T-cell (primary cell): ENCODE results near the gene ADAM23. TPM values are rescaled to one million over a fixed set of nuclear protein-coding genes. Genes with fewer than 3 reads are reported as not detected.
A peak's percentile ranks its signal among the peaks of the same experiment; 100 is the strongest.

Experiments used
- ATAC-seq, 4 experiments: fragments of 200-7000 bp in 3 of 4; fragments of 150-1000 bp in 1 of 4; cut with Tn5 transposase; replicated peaks in 1 of 4; 1 replicate in 3 of 4; 2 replicates in 1 of 4; pipeline ENCODE4 v1.10.0; 2021; ENCODE audit warnings: moderate library complexity in 3 of 4, mild to moderate bottlenecking in 2 of 4, moderate number of reproducible peaks in 1 of 4
- CTCF ChIA-PET, 2 donors: fragments of 300-600 bp; sonication (Branson Sonifier 250); formaldehyde crosslinking; loops; one replicate each; lab custom pipeline; 2022; ENCODE audit warnings: antibody characterized with exemption in 2 of 2; lab: Charles Lee
- POLR2A ChIA-PET, 2 donors: fragments of 300-600 bp; sonication (Branson Sonifier 250); formaldehyde crosslinking; loops; one replicate each; lab custom pipeline; 2022; ENCODE audit warnings: antibody characterized with exemption in 2 of 2; lab: Charles Lee
- DNase-seq, 35 experiments: peaks; one replicate each; pipeline versions ENCODE4 v3.0.0 to v3.0.0-alpha.2; 2013 to 2023
- H3K27ac ChIP-seq: one replicate; pipeline ENCODE4 v1.5.1; 2013; ENCODE audit warnings: low read length
- H3K27me3 ChIP-seq, 2 experiments: replicated peaks in 1 of 2; 1 replicate in 1 of 2; 2 replicates in 1 of 2; pipeline versions ENCODE4 v1.6.1 to v1.7.0; 2013; ENCODE audit warnings: low read length in 1 of 2, mixed read lengths in 1 of 2; ENCODE audit not compliant: control insufficient read depth in 2 of 2, insufficient read depth in 2 of 2; ENCODE audit errors: extremely low read depth in 1 of 2
- H3K36me3 ChIP-seq, 2 donors: 1 replicate in 1 of 2; 2 replicates in 1 of 2; pipeline versions ENCODE4 v1.6.1 to v1.7.0; 2013; ENCODE audit warnings: low read length in 1 of 2; ENCODE audit not compliant: control insufficient read depth in 2 of 2, insufficient read depth in 1 of 2; ENCODE audit errors: extremely low read depth in 1 of 2
- H3K4me1 ChIP-seq, 2 experiments: 1 replicate in 1 of 2; 2 replicates in 1 of 2; pipeline versions ENCODE4 v1.6.1 to v1.7.0; 2013; ENCODE audit warnings: low read length in 2 of 2, mixed read lengths in 1 of 2; ENCODE audit not compliant: insufficient read depth in 2 of 2, control insufficient read depth in 1 of 2; ENCODE audit errors: extremely low read depth in 1 of 2
- H3K4me3 ChIP-seq, 2 donors: 1 replicate in 1 of 2; 2 replicates in 1 of 2; pipeline versions ENCODE4 v1.5.1 to v1.7.0; 2013; ENCODE audit warnings: mild to moderate bottlenecking in 2 of 2, low read length in 1 of 2, moderate library complexity in 1 of 2; ENCODE audit not compliant: control insufficient read depth in 1 of 2; ENCODE audit errors: extremely low read depth in 1 of 2
- H3K9me3 ChIP-seq: 2 replicates; pipeline ENCODE4 v1.7.0; 2013
- H3K27ac Mint-ChIP-seq, 2 donors: one replicate each; pipeline ENCODE4 v1.8.0; 2020 to 2021; ENCODE audit warnings: mild to moderate bottlenecking in 2 of 2, mixed read lengths in 2 of 2
- H3K27me3 Mint-ChIP-seq, 2 donors: one replicate each; pipeline ENCODE4 v1.8.0; 2021 to 2022; ENCODE audit warnings: mixed read lengths in 2 of 2
- H3K36me3 Mint-ChIP-seq: one replicate; pipeline ENCODE4 v1.8.0; 2021; ENCODE audit warnings: mixed read lengths
- H3K4me1 Mint-ChIP-seq, 3 donors: one replicate each; pipeline ENCODE4 v1.8.0; 2020 to 2022; ENCODE audit warnings: mixed read lengths in 3 of 3, mild to moderate bottlenecking in 1 of 3
- H3K4me3 Mint-ChIP-seq, 3 donors: one replicate each; pipeline ENCODE4 v1.8.0; 2020 to 2022; ENCODE audit warnings: mild to moderate bottlenecking in 3 of 3, mixed read lengths in 3 of 3, moderate library complexity in 3 of 3
- H3K9me3 Mint-ChIP-seq, 3 donors: one replicate each; pipeline ENCODE4 v1.8.0; 2020 to 2022; ENCODE audit warnings: mixed read lengths in 3 of 3
- WGBS: methylation state at CpG from one replicate; pipeline ENCODE4 v1.1.5; 2013; ENCODE audit warnings: missing lambda C conversion rate; ENCODE audit not compliant: insufficient coverage; 5-methylcytosine and 5-hydroxymethylcytosine counted together
- total RNA-seq, 35 experiments: library from RNA in 6 of 35; stranded (reverse) in 6 of 35; fragments of 120-200 nt in 1 of 35; gene quantifications; one replicate each; pipeline versions ENCODE4 v1.2.1 to v1.2.4 and lab custom pipeline; 2013 to 2026

The ADAM23 gene
- total RNA-seq, 5 donors from 2014 or later (not counting 1 experiment from before 2014, with no cell fraction given), result 0.95 to 14.2 (median 9.3) TPM

- WGBS, result no CpG with 5 or more reads among the region's 1 CpG
- no peak overlapping the region for H3K27ac Mint-ChIP-seq
- H3K4me1 Mint-ChIP-seq, result no peaks in the 10 kb centered on the region
- H3K36me3 Mint-ChIP-seq, result no peaks in the 10 kb centered on the region
- H3K4me3 ChIP-seq, result no peak overlapping the region
- ChIA-PET POLR2A (no interaction called here), CTCF (interaction anchor here in 1 of 2 donors (0.6 kb wide), 1 partner anchor 99 kb away, joined by 3 read pairs; no protein-coding TSS in a partner anchor)
- no peaks in the 10 kb centered on the region for H3K27me3 ChIP-seq
- DNase-seq, result no peak
- no peak overlapping the region for H3K4me3 Mint-ChIP-seq
- H3K9me3 ChIP-seq, result no peaks in the 10 kb centered on the region
- no peak overlapping the region for H3K27ac ChIP-seq
- H3K36me3 ChIP-seq, result no peaks in the 10 kb centered on the region
- peaks cover 0 to 12% (median 3%) of the 10 kb centered on the region in 3 donors for H3K9me3 Mint-ChIP-seq
- peaks cover 6 to 7% of the 10 kb centered on the region in 2 donors for H3K27me3 Mint-ChIP-seq
- no peaks in the 10 kb centered on the region for H3K4me1 ChIP-seq
- no peak for ATAC-seq
These were observed 50.7 kb downstream of the ADAM23 start for GRCh38 chr2:206494061-206494460.

- Mint-ChIP-seq H3K27me3 (peaks cover 0 to 6% of the 10 kb centered on the region in 2 donors), H3K4me3 (no peak overlapping the region), H3K36me3 (no peaks in the 10 kb centered on the region), H3K9me3 (no peaks in the 10 kb centered on the region), H3K27ac (no peak overlapping the region), H3K4me1 (peaks cover 0 to 3% (median 0%) of the 10 kb centered on the region in 3 donors)
- ChIA-PET POLR2A (no interaction called here), CTCF (no interaction called here)
- H3K9me3 ChIP-seq, result no peaks in the 10 kb centered on the region
- peak in 1 of 35 experiments; percentile 2 for DNase-seq
- no peak overlapping the region for H3K4me3 ChIP-seq
- peaks cover 0 to 3% of the 10 kb centered on the region in 2 experiments for H3K4me1 ChIP-seq
- WGBS, result no CpG with 5 or more reads among the region's 4 CpGs
- no peaks in the 10 kb centered on the region for H3K36me3 ChIP-seq
- ATAC-seq, result no peak
- H3K27ac ChIP-seq, result no peak overlapping the region
- H3K27me3 ChIP-seq, result no peaks in the 10 kb centered on the region
These were observed 59.4 kb downstream of the ADAM23 start for GRCh38 chr2:206502729-206503128.

- H3K4me3 ChIP-seq, result no peak overlapping the region
- no peak for ATAC-seq
- no peaks in the 10 kb centered on the region for H3K9me3 ChIP-seq
- WGBS, result no CpG with 5 or more reads among the region's 2 CpGs
- ChIA-PET CTCF (no interaction called here), POLR2A (no interaction called here)
- Mint-ChIP-seq H3K27me3 (peaks cover 8 to 11% of the 10 kb centered on the region in 2 donors), H3K9me3 (no peaks in the 10 kb centered on the region), H3K4me3 (no peak overlapping the region), H3K4me1 (peaks cover 8 to 18% (median 12%) of the 10 kb centered on the region in 3 donors), H3K27ac (no peak overlapping the region), H3K36me3 (no peaks in the 10 kb centered on the region)
- H3K36me3 ChIP-seq, result no peaks in the 10 kb centered on the region
- peaks cover 3 to 13% of the 10 kb centered on the region in 2 experiments for H3K4me1 ChIP-seq
- no peaks in the 10 kb centered on the region for H3K27me3 ChIP-seq
- DNase-seq, result no peak
- H3K27ac ChIP-seq, result no peak overlapping the region
These were observed 68.0 kb downstream of the ADAM23 start for GRCh38 chr2:206511283-206511682.

- no peaks in the 10 kb centered on the region for H3K9me3 ChIP-seq
- Mint-ChIP-seq H3K36me3 (no peaks in the 10 kb centered on the region), H3K27ac (no peak overlapping the region), H3K9me3 (no peaks in the 10 kb centered on the region), H3K4me1 (peaks cover 8 to 18% (median 12%) of the 10 kb centered on the region in 3 donors), H3K27me3 (peaks cover 8 to 11% of the 10 kb centered on the region in 2 donors), H3K4me3 (no peak overlapping the region)
- H3K36me3 ChIP-seq, result no peaks in the 10 kb centered on the region
- no peaks in the 10 kb centered on the region for H3K27me3 ChIP-seq
- H3K4me3 ChIP-seq, result no peak overlapping the region
- no peak overlapping the region for H3K27ac ChIP-seq
- ChIA-PET POLR2A (interaction anchor here in 1 of 2 donors (1.4 kb wide), 1 partner anchor 9 kb away, joined by 3 read pairs; no protein-coding TSS in a partner anchor), CTCF (no interaction called here)
- WGBS, result no CpG with 5 or more reads among the region's 1 CpG
- DNase-seq (no peak), ATAC-seq (no peak)
- peaks cover 3 to 13% of the 10 kb centered on the region in 2 experiments for H3K4me1 ChIP-seq
These were observed 69.7 kb downstream of the ADAM23 start for GRCh38 chr2:206512999-206513398.

GRCh38 chr2:206515580-206515979 is 72.2 kb downstream of the ADAM23 start:
- H3K4me3 ChIP-seq, result no peak overlapping the region
- no peaks in the 10 kb centered on the region for H3K27me3 ChIP-seq
- peaks cover 8 to 15% (median 12%) of the 10 kb centered on the region in 3 donors for H3K4me1 Mint-ChIP-seq
- H3K36me3 Mint-ChIP-seq, result no peaks in the 10 kb centered on the region
- CTCF ChIA-PET, result interaction anchor here (0.6 to 0.7 kb wide), 3 partner anchors 355 to 1860 kb away, joined by 3 read pairs; no protein-coding TSS in a partner anchor
- H3K36me3 ChIP-seq, result no peaks in the 10 kb centered on the region
- H3K9me3 Mint-ChIP-seq, result no peaks in the 10 kb centered on the region
- POLR2A ChIA-PET, result interaction anchor here in 1 of 2 donors (0.7 kb wide), 1 partner anchor 31 kb away, joined by 5 read pairs; no protein-coding TSS in a partner anchor
- peaks cover 8 to 11% of the 10 kb centered on the region in 2 donors for H3K27me3 Mint-ChIP-seq
- no peaks in the 10 kb centered on the region for H3K9me3 ChIP-seq
- no peak overlapping the region for H3K4me3 Mint-ChIP-seq
- no peak overlapping the region for H3K27ac ChIP-seq
- DNase-seq (no peak), ATAC-seq (no peak)
- H3K4me1 ChIP-seq, result peaks cover 3 to 11% of the 10 kb centered on the region in 2 experiments
- H3K27ac Mint-ChIP-seq, result no peak overlapping the region
- no CpG with 5 or more reads among the region's 1 CpG for WGBS

GRCh38 chr2:206518997-206519396 is 75.7 kb downstream of the ADAM23 start:
- CTCF ChIA-PET, result no interaction called here

More at GRCh38 chr2:206518997-206519396, 75.7 kb downstream of the ADAM23 start:
- Histone ChIP-seq H3K27ac (no peak overlapping the region), H3K36me3 (no peaks in the 10 kb centered on the region), H3K4me3 (no peak overlapping the region), H3K4me1 (peaks cover 0 to 2% of the 10 kb centered on the region in 2 experiments), H3K9me3 (no peaks in the 10 kb centered on the region), H3K27me3 (no peaks in the 10 kb centered on the region)
- Mint-ChIP-seq H3K27ac (no peak overlapping the region), H3K27me3 (peaks cover 2 to 5% of the 10 kb centered on the region in 2 donors), H3K4me3 (no peak overlapping the region), H3K4me1 (no peaks in the 10 kb centered on the region), H3K36me3 (no peaks in the 10 kb centered on the region), H3K9me3 (no peaks in the 10 kb centered on the region)
- ATAC-seq, result no peak
- POLR2A ChIA-PET, result no interaction called here
- no peak for DNase-seq
- WGBS, result no CpG with 5 or more reads among the region's 2 CpGs
